Measurements from ENCODE around the gene UBQLN4.
A peak's percentile ranks its signal among the peaks of the same experiment; 100 is the strongest.
"Not testable (repeated sequence)": the region's sequence is repeated elsewhere in the genome, so short reads cannot be mapped to it uniquely, and the experiment has no call there.

The UBQLN4 gene

DNA sequence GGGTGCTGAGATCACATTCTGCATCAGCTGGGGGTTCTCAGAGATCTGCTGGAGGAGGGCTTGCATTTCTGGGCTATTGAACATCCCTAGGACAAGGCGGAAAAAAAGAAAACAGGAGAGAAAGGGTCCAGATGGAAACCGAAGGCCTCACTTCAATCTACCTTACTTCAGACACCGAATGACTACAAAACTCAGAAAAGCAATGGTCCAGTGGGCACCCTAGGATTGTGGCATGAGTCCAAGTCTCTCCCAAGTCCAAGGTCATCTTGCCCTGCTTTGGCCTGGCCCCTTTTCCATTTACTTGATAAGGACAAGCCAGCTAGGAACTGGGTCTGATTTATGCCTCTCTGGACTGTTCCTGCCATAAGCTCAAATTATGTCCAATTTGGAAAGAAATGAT, 10.8 kb downstream of the UBQLN4 start:
- TF ChIP-seq, protein P1, sequence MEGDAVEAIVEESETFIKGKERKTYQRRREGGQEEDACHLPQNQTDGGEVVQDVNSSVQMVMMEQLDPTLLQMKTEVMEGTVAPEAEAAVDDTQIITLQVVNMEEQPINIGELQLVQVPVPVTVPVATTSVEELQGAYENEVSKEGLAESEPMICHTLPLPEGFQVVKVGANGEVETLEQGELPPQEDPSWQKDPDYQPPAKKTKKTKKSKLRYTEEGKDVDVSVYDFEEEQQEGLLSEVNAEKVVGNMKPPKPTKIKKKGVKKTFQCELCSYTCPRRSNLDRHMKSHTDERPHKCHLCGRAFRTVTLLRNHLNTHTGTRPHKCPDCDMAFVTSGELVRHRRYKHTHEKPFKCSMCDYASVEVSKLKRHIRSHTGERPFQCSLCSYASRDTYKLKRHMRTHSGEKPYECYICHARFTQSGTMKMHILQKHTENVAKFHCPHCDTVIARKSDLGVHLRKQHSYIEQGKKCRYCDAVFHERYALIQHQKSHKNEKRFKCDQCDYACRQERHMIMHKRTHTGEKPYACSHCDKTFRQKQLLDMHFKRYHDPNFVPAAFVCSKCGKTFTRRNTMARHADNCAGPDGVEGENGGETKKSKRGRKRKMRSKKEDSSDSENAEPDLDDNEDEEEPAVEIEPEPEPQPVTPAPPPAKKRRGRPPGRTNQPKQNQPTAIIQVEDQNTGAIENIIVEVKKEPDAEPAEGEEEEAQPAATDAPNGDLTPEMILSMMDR (IDR thresholded peaks at IDR 0.05; ENCODE audit: extremely low read depth, insufficient read depth, missing control alignments), result no peak
- in situ Hi-C loops (cut with MboI; ENCODE audit: low pct_unique_long_range_greater_than_20kb, low sequenced_read_pairs, unreplicated experiment), result no loop called here
- DNase-seq (ENCODE audit: low spot score), result no peak

DNA sequence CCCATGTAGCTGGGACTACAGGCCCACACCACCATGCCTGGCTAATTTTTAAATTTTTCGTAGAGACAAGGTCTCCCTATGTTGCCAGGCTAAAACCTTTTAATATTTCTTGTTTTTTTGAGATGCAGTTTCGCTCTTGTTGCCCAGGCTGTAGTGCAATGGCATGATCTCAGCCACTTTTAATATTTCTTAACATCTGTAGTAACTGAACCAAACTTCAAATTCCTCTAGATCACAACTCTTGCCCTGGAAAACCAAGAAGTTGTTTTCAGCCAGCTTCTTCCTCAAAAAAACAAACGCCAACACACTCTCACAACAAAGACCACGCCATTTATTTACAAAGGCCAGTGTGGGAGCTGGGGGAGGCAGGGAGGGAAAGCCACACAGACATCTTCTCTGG, 18.6 kb downstream of the UBQLN4 start:
- DNase-seq (ENCODE audit: low spot score); in situ Hi-C loops (cut with MboI; ENCODE audit: low pct_unique_long_range_greater_than_20kb, low sequenced_read_pairs, unreplicated experiment): not testable (repeated sequence)

DNA sequence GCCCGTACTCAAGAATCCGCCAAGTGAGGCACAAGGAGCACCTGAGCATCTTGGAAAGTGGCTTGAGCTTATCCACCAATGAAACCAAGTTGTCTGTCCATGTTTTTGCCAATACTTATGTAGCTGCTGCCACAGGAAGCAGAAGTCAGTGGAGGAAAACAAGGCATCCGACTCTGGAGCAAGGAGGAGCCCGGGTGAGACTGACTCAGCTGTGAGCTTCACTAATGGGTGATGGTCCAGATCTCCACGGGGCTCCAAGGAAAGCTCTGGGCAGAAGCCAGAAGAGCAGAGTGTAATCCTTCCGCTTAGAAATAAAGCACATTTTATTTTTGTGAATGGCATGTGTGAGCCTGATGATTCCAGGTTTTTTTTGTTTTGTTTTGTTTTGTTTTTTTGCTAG, 20.6 kb downstream of the UBQLN4 start:
- TF ChIP-seq, protein P1 (IDR thresholded peaks at IDR 0.05; ENCODE audit: extremely low read depth, insufficient read depth, missing control alignments), result no peak
- in situ Hi-C loops (cut with MboI; ENCODE audit: low pct_unique_long_range_greater_than_20kb, low sequenced_read_pairs, unreplicated experiment), result no loop called here
- DNase-seq (ENCODE audit: low spot score), result no peak

DNA sequence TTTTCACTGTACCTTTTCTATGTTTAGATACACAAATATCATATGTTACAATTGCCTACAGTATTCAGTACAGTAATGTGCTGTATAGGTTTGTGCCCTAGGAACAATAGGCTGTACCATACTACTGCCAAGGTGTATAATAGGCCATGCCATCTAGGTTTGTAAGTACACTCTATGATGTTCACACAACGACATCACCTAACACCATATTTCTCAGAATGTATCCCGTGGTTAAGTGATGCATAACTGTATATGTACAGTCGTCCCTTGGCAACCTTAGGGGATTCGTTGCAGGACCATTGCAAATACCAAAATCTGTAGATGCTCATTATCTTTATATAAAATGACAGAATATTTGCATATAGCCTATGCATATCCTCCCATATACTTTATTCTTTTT, 27.0 kb downstream of the UBQLN4 start:
- DNase-seq (ENCODE audit: low spot score), result no peak
- TF ChIP-seq, protein P1 (IDR thresholded peaks at IDR 0.05; ENCODE audit: extremely low read depth, insufficient read depth, missing control alignments), result no peak
- in situ Hi-C loops (cut with MboI; ENCODE audit: low pct_unique_long_range_greater_than_20kb, low sequenced_read_pairs, unreplicated experiment), result no loop called here

DNA sequence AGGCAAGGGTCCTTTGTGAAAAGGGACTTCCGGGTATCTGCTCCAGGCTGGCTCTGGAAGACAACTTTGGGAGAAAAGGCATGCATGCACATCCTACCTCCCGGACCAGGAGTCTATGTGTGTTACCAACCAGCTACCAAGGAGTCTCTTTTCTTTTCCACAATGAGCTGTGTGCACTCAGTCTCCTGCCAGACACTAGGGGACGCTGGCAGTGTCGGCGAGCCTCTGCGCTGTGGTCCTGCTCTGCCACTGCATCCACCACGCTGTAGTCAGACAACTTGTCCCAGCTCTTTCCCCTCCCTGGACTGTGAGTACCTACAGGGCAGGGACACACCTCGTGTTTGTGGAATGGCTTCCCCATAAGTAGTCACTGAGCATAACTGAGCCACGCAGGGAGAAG, 27.7 kb downstream of the UBQLN4 start:
- TF ChIP-seq, protein P1 (IDR thresholded peaks at IDR 0.05; ENCODE audit: extremely low read depth, insufficient read depth, missing control alignments), result peak; percentile 60
- in situ Hi-C loops (cut with MboI; ENCODE audit: low pct_unique_long_range_greater_than_20kb, low sequenced_read_pairs, unreplicated experiment), result no loop called here
- peak; percentile 67 for DNase-seq (ENCODE audit: low spot score)

DNA sequence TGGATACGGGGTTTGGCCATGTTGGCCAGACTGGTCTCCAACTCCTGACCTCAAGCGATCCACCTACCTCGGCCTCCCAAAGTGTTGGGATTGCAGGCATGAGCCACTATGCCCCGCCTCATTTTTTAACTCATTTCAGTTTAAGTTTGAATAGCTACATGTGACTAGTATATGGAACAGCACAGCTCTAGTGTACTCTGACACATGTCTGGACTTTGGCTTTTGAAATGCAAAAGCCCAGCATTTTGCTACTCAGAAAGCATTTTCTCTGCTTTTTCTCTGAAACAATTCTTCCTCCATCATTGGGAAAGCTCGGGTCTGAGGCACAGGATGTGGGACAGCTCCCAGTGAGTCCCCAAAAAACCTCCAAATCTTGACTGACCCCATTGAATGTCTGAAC, 28.8 kb downstream of the UBQLN4 start:
- TF ChIP-seq, protein P1 (IDR thresholded peaks at IDR 0.05; ENCODE audit: extremely low read depth, insufficient read depth, missing control alignments), result no peak
- in situ Hi-C loops (cut with MboI; ENCODE audit: low pct_unique_long_range_greater_than_20kb, low sequenced_read_pairs, unreplicated experiment), result no loop called here
- DNase-seq (ENCODE audit: low spot score), result no peak

DNA sequence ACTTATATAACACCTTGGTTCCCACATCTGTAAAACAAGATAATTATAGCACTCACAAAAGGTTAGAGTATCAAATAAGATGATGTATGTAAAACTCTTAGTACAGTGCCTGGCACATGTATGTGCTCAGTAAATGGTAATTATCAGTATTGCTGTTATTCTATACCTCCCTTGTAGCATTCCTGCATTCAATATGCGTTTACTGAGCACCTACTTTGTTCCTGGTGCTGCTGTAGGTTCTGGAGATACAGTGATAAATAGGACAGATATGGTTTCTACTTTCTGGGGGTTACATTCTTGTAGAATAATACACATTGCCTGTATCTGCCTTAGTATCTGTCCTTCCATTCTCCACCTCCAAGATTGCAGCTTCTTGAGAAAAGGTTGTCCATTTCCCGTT, 31.6 kb downstream of the UBQLN4 start:
- no peak for DNase-seq (ENCODE audit: low spot score)
- TF ChIP-seq, protein P1 (IDR thresholded peaks at IDR 0.05; ENCODE audit: extremely low read depth, insufficient read depth, missing control alignments), result no peak
- in situ Hi-C loops (cut with MboI; ENCODE audit: low pct_unique_long_range_greater_than_20kb, low sequenced_read_pairs, unreplicated experiment), result no loop called here
